Measurements from ENCODE around the gene SNAP47. TPM values are rescaled to one million over a fixed set of nuclear protein-coding genes. Genes with fewer than 3 reads are reported as not detected.

The SNAP47 gene
- total and polyA plus RNA-seq, 2 donors (not counting 3 experiments of a cell fraction or from before 2014, with no cell fraction given) = 24.0 to 32.7 TPM

DNA sequence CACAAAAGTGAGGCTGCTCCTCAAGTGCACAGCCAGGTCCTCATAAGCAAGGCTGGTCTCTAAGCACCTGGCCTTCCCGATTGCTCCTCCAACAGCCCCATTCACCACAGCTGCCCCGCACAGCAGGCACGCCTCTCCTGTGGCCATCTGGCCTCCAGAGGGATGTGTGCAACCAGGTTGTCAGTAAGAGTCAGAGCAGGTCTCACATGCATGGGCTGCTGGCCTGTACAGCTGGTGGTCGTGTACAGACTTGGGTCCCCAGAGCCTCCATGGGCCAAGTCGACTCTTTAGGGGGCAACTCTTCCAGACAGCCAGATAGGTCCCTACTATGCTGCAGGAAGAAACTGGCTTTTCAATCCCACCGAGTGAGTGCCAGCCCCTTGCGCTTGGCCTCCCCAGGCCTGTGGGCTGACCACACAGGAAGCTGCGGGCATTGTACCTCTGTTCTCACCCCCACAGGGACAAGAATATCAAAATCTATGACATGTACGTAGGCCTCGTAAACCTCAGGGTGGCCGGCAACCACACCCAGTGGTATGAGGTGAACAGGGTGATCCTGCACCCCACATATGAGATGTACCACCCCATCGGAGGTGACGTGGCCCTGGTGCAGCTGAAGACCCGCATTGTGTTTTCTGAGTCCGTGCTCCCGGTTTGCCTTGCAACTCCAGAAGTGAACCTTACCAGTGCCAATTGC, 81.7 kb downstream of the SNAP47 start:
- ChIA-PET CTCF (no interaction called here), POLR2A (no interaction called here)
- Histone ChIP-seq H3K4me2 (ENCODE audit: insufficient read depth, low read length) (no peak overlapping the region), H3K9me3 (replicated peaks; ENCODE audit: control insufficient read depth, insufficient read depth, low read length) (no peaks in the 10 kb centered on the region), H3K4me3 (replicated peaks in 1 of 3; ENCODE audit: insufficient read depth in 1 of 3, low read depth in 1 of 3, low read length in 3 of 3) (no peak overlapping the region), H3K9ac (replicated peaks; ENCODE audit: extremely low read depth, insufficient read depth, low read length) (no peak overlapping the region), H4K20me1 (replicated peaks; ENCODE audit: control insufficient read depth, extremely low read depth, insufficient read depth, low read length) (no peaks in the 10 kb centered on the region), H3K27me3 (ENCODE audit: control insufficient read depth in 2 of 2, insufficient read depth in 2 of 2, low read length in 2 of 2) (no peaks in the 10 kb centered on the region), H3K36me3 (ENCODE audit: control insufficient read depth in 2 of 2, extremely low read depth in 1 of 2, insufficient read depth in 2 of 2, low read length in 2 of 2) (no peaks in the 10 kb centered on the region), H3K27ac (ENCODE audit: insufficient read depth, low read depth, low read length) (no peak overlapping the region), H3K9me1 (replicated peaks; ENCODE audit: control insufficient read depth, extremely low read depth, insufficient read depth, low read length) (no peaks in the 10 kb centered on the region), H2AFZ (ENCODE audit: low read depth, low read length) (no peak overlapping the region), H3K4me1 (ENCODE audit: control insufficient read depth, extremely low read depth, insufficient read depth, low read length) (no peaks in the 10 kb centered on the region), H3K79me2 (ENCODE audit: control insufficient read depth, insufficient read depth, low read length) (no peaks in the 10 kb centered on the region)
- TF ChIP-seq GATA2 (IDR thresholded peaks at IDR 0.05; ENCODE audit: insufficient read depth, insufficient read length, low read depth, low read length) (no peak), POLR2A (IDR thresholded peaks at IDR 0.05; ENCODE audit: low read depth, low read length) (no peak), EZH2 (IDR thresholded peaks at IDR 0.05; ENCODE audit: borderline replicate concordance, low read depth, low read length, severe bottlenecking) (no peak), MYC (IDR thresholded peaks at IDR 0.05; ENCODE audit: low read depth, low read length) (no peak), POLR2AphosphoS5 (IDR thresholded peaks at IDR 0.05; ENCODE audit: insufficient read depth, low read depth, low read length) (no peak), FOS (IDR thresholded peaks at IDR 0.05; ENCODE audit: borderline replicate concordance, insufficient read depth, low read length) (no peak), JUN (IDR thresholded peaks at IDR 0.05; ENCODE audit: borderline replicate concordance, insufficient read depth, insufficient read length, low read depth) (no peak)
- TF ChIP-seq, protein P1, sequence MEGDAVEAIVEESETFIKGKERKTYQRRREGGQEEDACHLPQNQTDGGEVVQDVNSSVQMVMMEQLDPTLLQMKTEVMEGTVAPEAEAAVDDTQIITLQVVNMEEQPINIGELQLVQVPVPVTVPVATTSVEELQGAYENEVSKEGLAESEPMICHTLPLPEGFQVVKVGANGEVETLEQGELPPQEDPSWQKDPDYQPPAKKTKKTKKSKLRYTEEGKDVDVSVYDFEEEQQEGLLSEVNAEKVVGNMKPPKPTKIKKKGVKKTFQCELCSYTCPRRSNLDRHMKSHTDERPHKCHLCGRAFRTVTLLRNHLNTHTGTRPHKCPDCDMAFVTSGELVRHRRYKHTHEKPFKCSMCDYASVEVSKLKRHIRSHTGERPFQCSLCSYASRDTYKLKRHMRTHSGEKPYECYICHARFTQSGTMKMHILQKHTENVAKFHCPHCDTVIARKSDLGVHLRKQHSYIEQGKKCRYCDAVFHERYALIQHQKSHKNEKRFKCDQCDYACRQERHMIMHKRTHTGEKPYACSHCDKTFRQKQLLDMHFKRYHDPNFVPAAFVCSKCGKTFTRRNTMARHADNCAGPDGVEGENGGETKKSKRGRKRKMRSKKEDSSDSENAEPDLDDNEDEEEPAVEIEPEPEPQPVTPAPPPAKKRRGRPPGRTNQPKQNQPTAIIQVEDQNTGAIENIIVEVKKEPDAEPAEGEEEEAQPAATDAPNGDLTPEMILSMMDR (IDR thresholded peaks at IDR 0.05; ENCODE audit: extremely low read depth in 1 of 2, insufficient read depth in 1 of 2, low read depth in 1 of 2, low read length in 2 of 2) = no peak
- TF ChIP-seq, protein P2, sequence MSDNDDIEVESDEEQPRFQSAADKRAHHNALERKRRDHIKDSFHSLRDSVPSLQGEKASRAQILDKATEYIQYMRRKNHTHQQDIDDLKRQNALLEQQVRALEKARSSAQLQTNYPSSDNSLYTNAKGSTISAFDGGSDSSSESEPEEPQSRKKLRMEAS (IDR thresholded peaks at IDR 0.05; ENCODE audit: insufficient read depth, insufficient read length) = no peak
- DNase-seq (ENCODE audit: low read depth, low spot score) = no peak
- FAIRE-seq = no peak
- BruUV-seq (replicated peaks) = no TSS peak
- dilution Hi-C loops (cut with MboI; ENCODE audit: extremely low pct_ligation_motif_present, low sequenced_read_pairs) (no loop called here), intact Hi-C loops (cut with micrococcal nuclease) (no loop called here)

All from endothelial cell of umbilical vein (primary cell).